HK-2 (cell line): ENCODE results near the gene IL10RB.

Experiments used
- DNase-seq: peaks from one replicate; pipeline ENCODE4 v3.0.0-alpha.2; 2018; ENCODE audit not compliant: unreplicated experiment

The IL10RB gene

DNA sequence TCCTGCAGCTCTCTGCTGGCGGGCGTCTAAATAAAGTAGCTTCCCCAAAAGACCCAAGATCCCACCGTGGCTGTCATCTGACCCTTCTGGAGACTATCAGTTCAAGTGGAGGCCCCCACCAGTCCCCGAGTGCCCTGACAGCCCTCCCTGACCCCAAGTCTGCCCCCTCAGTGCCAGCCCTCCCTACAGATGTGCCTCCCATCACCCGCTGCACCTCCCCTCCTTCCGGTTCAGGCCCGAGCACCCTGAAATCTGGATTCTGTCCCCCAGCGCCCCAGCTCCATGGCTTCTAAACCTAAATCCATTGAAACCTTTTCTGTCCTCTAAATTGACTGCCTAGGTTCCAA, 595 bp downstream of the IL10RB start:
- no peak for DNase-seq

DNA sequence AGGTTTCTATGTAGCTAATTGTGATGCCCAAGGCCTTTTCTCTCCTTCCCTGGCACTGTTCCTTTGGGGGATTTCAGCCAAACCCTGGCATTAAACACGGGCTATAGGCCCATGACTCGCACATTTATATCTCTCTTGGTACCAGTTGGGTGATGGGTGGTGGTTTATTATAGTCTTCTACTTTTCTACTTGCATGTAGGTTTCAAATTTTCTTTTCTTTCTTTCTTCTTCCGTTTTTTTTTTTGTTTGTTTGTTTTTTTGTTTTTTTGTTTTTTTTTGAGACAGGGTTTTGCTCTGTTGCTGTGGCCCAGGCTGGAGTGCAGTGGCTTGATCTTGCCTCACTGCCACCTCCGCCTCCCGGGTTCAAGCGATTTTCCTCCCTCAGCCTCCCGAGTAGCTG, 1.1 kb downstream of the IL10RB start:
- no peak for DNase-seq

DNA sequence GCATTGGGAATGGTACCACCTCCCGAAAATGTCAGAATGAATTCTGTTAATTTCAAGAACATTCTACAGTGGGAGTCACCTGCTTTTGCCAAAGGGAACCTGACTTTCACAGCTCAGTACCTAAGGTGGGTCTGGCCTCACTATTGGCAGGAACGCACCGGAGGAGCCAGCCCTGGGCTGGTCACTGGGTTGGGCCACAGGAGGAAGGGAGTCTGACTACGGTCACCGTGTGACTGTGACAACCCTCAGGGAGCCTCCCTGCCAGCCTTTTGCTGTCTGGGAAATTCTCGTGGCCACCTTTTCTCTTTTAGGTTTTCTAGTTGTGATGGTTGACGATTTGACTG, 2.2 kb downstream of the IL10RB start:
- DNase-seq = no peak

DNA sequence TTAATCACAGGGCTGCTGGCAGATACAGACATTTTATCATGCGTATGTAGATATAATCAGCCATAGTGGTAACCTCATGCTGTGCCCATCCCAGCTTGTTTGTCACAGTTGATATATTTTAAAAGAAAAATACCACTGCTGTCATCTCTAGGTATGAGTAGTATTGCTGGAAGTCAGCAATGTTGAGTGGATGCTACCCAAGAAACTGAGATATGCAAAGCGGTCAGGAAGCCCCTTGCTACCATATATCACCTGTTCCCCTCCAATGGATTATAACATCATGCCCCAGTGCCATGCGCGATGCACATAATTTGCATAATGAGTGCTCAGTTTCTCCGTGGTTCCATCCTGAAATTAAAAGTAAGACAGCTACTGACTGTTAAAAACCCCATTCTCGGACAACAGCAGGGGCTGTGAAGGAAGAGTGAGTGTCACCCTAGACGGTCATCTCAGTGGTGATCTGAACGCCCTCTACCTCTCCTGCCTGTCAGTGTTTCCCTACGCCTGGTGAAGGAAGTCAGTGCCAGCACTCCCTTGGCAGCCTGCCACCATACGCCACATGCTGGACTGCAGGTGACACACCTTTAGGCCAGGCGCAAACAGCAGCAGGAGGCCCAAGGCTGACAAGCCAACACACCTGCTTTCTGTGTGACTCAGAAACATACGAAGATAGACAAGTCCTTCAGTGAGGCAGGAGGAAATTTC, 2.7 kb downstream of the IL10RB start:
- no peak for DNase-seq

DNA sequence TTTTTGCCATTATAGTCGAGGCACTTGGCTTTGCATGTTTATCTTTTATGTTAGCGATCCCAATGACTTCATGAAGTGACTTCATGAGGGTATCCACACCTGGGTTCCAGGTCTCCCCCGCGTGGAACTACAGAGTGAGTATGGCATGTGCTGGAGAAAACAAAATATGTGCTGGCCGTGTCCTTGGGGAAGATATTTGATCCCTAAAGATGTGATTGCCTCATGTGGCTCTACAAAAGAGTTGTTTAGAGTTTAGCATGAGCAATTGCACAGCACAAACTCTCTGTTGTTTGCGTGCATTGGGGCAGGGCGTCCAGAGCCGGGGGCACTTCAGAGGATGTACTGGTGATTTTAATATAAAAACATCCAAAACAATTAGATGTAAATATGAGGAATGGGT, 4.8 kb downstream of the IL10RB start:
- no peak for DNase-seq

DNA sequence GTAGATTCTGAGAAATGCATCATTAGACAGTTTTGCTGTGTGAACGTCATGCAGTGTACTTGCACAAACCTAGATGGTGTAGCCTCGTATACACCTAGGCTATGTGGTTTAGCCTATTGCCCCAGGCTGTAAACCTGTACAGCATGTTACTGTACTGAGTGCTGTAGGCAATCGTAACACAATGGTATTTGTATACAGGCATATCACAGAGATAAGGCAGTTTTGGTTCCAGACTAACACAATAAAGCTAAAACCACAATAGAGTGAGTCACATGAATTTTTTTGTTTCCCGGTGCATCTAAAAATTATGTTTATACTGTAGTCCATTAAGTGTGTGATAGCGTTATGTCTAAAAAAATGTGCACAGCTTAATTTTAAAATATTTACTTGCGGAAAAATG, 6.9 kb downstream of the IL10RB start:
- no peak for DNase-seq

DNA sequence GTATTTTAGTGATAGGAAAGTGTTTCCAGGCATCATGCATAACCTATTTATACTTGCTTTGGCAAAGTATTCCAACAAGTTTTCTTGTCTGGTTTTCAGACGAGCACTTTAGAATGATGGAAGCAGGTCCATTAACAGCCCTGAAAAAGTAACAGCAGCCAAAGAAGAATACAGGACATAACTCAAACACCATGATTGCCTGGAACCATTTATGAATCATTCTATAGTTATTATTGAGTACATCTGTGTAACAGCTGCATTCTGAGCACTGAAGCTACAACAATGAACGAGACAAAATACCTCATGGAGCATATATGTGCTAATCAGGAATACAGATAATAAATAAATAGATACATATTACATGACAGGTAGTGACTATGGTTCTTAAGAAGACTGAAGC, 12.6 kb downstream of the IL10RB start:
- no peak for DNase-seq

DNA sequence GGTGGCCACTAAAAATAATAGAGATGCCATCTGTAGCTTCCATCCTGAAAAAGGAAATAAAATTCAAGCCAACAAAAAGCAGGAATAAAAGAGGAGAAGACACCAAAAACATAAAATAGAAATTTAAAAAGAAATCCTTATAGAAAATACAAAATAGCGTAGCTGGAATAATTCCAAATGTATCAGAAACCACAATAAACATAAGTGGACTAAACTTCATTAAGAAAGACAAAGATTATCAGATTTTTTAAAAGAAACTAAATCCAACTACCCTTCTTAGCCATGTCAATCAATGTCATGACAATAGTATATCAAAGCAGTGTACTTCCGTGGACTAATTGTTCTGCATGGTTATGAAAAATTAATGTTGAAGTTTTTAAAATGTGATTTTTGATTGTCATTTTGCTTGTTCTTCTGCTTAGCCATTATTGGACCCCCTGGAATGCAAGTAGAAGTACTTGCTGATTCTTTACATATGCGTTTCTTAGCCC, 13.2 kb downstream of the IL10RB start:
- no peak for DNase-seq

DNA sequence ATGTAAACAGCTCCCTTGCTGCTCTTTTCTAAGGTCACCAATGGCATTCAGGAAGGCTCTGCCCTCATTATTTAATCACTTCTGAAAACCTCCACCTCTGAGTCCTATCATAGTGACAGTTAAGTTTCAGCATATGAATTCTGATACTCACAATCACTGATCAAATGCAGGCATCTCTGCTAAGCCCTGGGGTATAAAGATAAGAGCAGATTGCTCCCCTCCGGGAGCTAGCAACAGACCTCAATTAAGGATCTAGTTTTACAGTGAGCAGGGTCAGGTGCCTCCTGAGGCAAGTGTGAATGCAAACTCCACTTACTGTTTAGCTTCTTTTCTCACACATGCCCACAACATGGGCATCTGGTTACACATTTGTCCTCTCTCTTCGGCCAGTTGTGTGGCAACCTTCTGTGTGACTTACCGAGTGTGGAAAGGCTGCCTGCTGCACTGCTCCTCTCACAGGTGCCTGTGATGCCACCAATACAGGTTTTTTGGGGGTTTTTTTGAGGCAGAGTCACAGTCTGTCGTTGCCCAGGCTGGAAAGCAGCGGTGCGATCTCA, 15.0 kb downstream of the IL10RB start:
- no peak for DNase-seq

DNA sequence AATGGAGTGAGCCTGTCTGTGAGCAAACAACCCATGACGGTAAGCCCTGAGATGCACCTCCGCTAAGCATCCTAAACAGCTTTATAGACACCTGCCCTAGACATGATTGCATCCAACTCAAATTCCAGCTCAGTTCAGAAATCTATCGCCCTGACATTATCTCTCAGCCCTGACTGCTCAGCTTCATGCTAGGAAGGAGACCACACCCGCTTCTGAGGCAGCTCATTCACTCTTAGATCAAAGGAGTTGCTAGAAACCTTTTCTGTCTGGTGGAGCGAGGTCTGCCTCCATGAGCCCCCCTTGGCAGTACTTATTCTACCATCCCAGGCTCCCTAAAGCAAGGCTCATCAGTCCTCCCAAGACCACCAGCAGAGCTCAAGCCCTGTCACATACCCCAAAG, 17.0 kb downstream of the IL10RB start:
- DNase-seq = no peak

DNA sequence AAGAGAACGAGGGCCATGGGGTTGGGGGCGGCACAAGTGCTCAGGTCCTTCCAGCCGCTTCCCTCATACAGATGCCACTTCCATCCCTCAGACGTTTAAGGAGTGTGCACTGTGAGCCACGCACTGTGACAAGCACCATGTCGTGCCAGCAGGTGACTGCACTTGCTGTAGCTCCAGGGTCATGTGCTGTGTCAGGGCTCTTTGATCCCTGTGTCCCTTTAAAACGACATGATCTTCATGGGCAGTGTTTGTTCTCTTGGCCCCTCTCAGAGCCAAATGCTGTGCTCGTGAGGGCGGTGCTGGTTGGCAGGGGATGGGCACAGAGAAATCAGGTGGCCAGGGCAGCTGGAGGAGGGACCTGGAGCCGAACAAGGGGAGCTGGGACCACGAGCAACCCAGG, 19.9 kb downstream of the IL10RB start:
- no peak for DNase-seq

DNA sequence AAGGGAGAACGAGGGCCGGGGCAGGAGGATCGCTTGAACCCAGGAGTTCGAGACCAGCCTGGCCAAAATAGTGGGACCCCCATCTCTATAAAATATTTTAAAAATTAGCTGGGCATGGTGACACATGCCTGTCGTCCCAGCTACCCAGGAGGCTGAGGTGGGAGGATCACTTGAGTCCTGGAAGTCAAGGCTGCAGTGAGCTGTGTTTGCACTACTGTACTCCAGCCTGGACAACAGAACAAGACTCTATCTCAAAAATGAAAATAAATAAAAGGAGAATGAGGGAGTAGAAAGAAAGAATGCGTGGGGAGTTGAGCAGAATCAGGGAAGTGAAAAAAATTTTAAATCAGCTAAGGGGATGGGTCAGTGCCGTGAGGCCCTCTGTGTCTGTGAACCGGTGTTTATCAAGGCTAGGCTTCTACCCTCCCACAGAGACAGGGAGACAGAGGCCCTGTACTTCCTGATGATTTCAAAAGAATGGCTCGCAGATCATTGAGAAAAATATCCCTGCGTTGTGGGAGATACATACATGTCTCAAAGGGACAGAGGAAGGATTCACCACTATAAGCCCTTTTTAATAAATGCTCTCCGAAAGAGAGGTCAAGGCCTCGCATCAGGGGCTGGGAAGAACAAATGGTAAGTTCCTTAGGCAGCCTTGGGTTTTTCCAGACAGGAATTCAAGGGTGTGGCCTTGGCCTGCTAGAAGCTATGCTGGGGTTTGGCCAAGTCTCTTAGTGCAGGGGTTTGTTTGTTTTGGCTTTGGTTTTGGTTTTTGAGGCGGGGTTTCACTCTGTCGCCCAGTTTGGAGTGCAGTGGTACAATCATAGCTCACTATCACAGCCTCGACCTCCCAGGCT, 20.7 kb downstream of the IL10RB start:
- no peak for DNase-seq

DNA sequence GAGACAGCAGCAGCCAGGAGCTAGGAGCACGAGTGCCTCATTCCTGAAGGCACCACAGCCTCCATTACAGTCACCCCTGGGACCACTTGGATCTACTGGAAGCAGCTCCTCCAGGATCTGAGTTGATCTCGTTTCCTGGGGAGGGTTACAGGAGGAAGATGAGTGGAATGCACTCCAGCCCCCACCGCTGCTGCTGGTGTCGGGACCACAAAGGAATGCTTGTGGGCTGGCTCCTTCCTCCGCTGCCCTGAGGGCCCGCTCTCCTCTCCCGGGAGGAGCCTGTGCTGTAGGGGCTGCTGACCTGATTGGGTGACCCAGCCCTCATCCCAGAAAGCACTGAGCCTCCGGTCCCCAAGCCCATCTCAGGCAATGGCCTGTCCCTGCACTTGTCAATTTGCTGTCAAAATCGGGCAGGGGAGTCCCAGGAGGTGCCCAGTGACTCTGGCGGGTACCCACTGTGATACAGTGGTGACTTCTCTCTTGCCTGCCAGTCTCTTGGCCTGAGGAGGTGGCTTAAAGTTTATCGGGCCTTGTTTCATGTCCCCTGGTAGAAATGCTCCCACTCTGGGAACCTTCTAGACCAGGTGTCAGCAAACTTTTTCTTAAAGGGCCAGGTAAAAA, 23.1 kb downstream of the IL10RB start:
- DNase-seq = peak; percentile 28

DNA sequence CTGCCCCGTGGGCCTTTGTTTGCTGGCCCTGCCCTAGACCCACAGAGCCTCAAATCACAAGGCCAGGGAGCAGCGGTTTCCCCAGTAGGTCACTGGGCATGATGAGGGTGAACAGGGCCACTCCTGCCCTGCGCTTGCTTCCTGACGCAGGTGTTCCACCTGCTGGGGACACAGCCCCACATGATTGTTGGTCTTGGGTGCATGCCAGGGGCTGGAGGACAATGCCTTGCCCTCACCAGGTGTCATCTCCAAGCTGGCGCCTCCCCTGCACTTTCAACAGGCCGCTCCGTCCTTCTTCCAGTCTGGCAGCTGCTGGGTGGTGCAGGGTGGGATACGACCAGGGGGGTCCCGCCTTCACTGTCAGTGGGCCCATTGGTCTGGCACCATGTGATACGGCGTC, 24.3 kb downstream of the IL10RB start:
- no peak for DNase-seq

DNA sequence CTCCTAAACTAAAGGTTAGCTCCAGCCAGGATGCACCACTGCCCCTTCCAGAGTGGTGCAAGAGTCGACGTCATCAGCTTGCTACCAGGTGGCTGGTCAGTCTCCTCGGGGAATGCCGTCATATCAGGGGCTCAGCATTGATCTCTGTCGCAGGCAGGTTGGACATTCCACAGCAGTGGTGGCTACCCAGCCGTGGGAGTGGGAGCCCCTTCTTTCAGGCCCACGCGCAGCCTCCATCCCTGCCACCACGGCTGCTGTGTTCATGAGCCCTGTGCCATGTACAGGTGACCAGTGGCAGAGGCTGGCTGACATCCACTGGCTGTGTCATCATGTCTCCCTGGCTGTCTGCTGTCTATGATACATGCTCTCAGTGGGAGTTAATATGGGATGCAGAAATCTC, 25.5 kb downstream of the IL10RB start:
- no peak for DNase-seq

DNA sequence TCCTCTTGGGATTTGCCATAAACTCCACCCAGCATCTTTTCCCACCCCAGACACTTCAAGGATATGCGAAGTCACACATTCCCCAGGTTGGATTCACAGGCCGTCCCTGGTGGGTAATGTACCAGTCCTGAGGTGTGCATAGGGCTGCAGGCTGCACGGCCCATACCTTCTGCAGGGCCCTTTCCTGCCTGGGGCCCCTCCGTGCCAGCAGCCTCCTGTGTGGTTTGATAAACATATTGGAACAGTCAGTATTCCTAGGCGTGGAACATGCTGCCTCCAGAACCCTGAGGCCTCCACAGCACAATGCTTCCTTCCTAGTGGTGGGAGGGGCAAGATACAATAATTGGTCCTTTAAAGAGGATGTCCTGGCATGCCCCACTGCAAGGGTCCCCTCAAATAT, 26.6 kb downstream of the IL10RB start:
- no peak for DNase-seq

DNA sequence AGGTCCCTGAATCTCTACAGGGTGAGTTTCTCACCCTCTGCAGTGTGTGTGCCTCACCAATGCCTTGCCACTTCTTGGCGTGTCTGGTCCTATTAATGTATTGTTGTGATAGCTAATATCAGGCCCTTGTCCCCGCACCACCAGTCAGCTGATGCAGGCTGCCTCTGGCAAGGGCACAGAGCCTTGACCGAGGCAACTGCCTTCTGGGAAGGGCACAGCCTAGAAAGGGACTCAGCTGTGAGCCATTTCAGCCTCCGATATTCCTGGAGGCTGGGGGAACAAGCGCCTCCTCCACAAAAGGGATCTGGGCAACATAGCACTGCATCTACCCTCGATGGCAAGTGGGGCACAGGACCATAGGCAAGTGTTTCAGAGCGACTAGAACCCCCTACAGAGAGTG, 27.0 kb downstream of the IL10RB start:
- DNase-seq = no peak

DNA sequence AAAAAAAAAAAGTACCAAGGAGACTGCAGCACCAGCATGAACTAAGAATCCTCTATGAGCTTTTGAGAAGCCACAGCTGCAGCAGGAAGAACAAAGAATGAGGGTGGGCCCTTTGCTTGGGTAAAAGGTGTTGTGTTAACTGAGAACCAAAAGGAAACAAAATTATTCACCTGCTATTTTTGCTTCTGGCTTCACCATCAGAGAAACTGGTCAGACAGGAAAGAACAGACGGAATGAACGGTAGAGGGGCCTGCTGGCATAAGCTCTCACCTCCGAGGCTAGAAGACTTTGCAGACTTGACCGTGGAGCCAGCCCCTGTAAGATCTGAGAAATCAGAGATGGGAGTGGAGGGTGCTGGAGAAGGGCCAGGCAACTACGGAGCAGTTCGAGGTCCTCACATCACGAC, 27.6 kb downstream of the IL10RB start:
- no peak for DNase-seq

DNA sequence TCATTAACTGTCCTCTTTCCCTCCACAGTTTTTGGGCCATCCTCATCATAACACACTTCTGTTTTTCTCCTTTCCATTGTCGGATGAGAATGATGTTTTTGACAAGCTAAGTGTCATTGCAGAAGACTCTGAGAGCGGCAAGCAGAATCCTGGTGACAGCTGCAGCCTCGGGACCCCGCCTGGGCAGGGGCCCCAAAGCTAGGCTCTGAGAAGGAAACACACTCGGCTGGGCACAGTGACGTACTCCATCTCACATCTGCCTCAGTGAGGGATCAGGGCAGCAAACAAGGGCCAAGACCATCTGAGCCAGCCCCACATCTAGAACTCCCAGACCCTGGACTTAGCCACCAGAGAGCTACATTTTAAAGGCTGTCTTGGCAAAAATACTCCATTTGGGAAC, 30.0 kb downstream of the IL10RB start:
- no peak for DNase-seq

DNA sequence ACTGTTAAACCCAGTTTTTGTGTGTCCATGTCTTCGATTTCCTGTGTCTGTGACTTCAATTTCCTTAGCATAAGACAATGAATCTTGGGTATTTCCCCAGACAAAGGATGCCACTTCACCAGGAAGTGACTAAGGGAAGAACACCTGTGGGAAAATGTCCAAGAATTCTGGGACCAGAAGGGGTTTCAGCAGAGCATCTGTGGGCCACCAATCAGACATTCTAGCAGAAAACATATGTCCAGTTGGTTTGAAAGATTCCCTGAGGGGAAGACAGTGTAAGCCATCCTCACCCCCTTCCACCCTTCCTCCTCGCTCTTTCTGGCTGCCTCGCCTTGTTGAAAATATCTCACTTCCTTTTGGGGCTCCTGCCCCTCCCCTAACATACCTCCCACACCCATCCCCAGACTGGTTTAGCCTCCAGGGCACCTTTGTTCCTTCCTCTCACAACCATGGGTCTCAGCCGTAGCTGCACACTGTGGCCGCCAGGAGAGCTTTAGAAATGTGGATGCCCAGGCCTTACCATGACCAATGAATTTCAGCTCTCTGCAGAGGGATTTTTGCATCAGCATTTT, 33.1 kb downstream of the IL10RB start:
- no peak for DNase-seq

DNA sequence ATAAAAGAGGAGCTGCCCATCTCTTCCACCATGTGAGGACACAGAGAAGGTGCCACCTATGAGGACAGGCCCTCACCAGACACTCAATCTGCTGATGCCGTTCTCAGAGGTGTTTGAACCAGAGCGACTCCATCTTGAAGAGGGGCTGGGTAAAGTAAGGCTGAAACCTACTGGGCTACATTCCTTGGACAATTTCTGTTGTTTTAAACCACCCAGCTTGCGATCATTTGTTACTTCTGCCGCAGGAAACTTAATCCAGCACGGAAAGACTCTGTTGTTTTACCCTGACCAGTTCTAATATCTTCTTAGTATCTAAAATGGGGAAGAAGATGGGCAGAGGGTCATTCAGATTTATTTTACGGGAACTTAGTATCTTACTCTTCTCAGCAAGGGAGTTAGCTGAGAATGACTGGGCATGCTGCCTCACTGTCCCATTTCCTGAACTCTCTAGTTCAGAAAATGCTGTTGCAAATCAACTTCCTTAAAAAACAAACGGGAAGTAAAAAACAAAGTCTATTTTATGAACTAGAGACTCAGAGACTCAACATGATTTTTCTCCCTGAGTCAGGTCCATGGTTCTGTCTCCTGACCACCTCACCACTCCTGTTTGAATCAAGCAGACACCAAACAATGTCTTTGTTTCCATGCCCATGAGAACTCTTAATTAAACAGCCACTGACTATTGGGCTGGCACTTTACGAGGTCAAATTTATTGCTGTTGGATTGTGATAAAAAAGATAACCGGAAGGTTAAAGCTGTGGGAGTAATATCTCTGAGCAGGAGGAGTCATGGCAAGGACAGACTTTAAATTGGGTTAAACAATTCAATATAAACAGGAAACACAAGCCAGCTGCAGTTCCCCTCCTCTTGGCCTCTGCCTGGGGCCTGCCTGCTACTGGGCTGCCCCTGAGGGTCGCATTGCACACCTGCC, 34.8 kb downstream of the IL10RB start:
- no peak for DNase-seq
